Keratinocyte (primary cell): ENCODE measurements around the gene FBRSL1. TPM values are rescaled to one million over a fixed set of nuclear protein-coding genes. Genes with fewer than 3 reads are reported as not detected.

Experiments
- DNase-seq: peaks from one replicate; pipeline ENCODE4 v3.0.0-alpha.2; 2011; ENCODE audit warnings: low read depth, missing footprints, low spot score
- FAIRE-seq: peaks from 2 replicates; lab custom pipeline; 2011; peaks lifted over from hg19 to GRCh38; lab: Jason Lieb, UNC
- H2AFZ ChIP-seq: 2 replicates; pipeline ENCODE4 v1.6.0; 2012; ENCODE audit warnings: low read length, control low read depth, inconsistent platforms; ENCODE audit not compliant: control insufficient read depth
- H3K27ac ChIP-seq: 2 replicates; pipeline ENCODE4 v1.5.1; 2011; ENCODE audit warnings: low read length; ENCODE audit not compliant: control insufficient read depth, insufficient read depth
- H3K27me3 ChIP-seq: 3 replicates; pipeline ENCODE4 v1.6.0; 2011; ENCODE audit warnings: low read length; ENCODE audit not compliant: control insufficient read depth, insufficient read depth; ENCODE audit errors: extremely low read depth
- H3K36me3 ChIP-seq, 2 experiments: 2 replicates in 1 of 2; 3 replicates in 1 of 2; pipeline ENCODE4 v1.5.1; 2011; ENCODE audit warnings: low read length in 2 of 2, mild to moderate bottlenecking in 1 of 2; ENCODE audit not compliant: control insufficient read depth in 2 of 2, insufficient read depth in 2 of 2; ENCODE audit errors: extremely low read depth in 1 of 2
- H3K4me1 ChIP-seq: 3 replicates; pipeline ENCODE4 v1.5.1; 2011; ENCODE audit warnings: low read length; ENCODE audit not compliant: control insufficient read depth, insufficient read depth; ENCODE audit errors: extremely low read depth
- H3K4me2 ChIP-seq: 3 replicates; pipeline ENCODE4 v1.6.0; 2011; ENCODE audit warnings: low read depth, low read length; ENCODE audit not compliant: control insufficient read depth, insufficient read depth; ENCODE audit errors: extremely low read depth
- H3K4me3 ChIP-seq, 3 experiments: fragments of 200-600 bp in 1 of 3; sonication (generic) in 1 of 3; 2 replicates in 2 of 3; 3 replicates in 1 of 3; pipeline ENCODE4 v1.5.1; 2011 to 2016; ENCODE audit warnings: low read length in 3 of 3, mild to moderate bottlenecking in 3 of 3, control low read depth in 2 of 3, inconsistent platforms in 1 of 3, low read depth in 1 of 3, mixed read lengths in 1 of 3, mixed run types in 1 of 3, moderate library complexity in 1 of 3; ENCODE audit not compliant: control insufficient read depth in 2 of 3, insufficient read depth in 2 of 3; ENCODE audit errors: extremely low read depth in 1 of 3
- H3K79me2 ChIP-seq: 2 replicates; pipeline ENCODE4 v1.6.0; 2012; ENCODE audit warnings: low read length; ENCODE audit not compliant: control insufficient read depth, insufficient read depth
- H3K9ac ChIP-seq: 3 replicates; pipeline ENCODE4 v1.6.0; 2011; ENCODE audit warnings: low read length; ENCODE audit not compliant: control insufficient read depth, insufficient read depth; ENCODE audit errors: extremely low read depth
- H3K9me1 ChIP-seq: 3 replicates; pipeline ENCODE4 v1.6.0; 2011; ENCODE audit warnings: low read length; ENCODE audit not compliant: control insufficient read depth, insufficient read depth; ENCODE audit errors: extremely low read depth
- H3K9me3 ChIP-seq: 2 replicates; pipeline ENCODE4 v1.5.1; 2012; ENCODE audit warnings: low read depth, low read length; ENCODE audit not compliant: control insufficient read depth
- H4K20me1 ChIP-seq: 3 replicates; pipeline ENCODE4 v1.6.0; 2011; ENCODE audit warnings: low read length; ENCODE audit not compliant: control insufficient read depth, insufficient read depth; ENCODE audit errors: extremely low read depth
- EZH2 ChIP-seq: IDR thresholded peaks from one replicate; pipeline ENCODE4 v1.6.1; 2012; ENCODE audit warnings: inconsistent platforms, mild to moderate bottlenecking, low read length, moderate library complexity
- dilution Hi-C: fragments of 300-500 bp; cut with MboI; formaldehyde crosslinking; loops from one replicate; pipeline ENCODE4 v1.7.0; 2020; ENCODE audit warnings: low sequenced_read_pairs; ENCODE audit not compliant: extremely low pct_ligation_motif_present
- polyA plus RNA-seq, 5 experiments: library from polyadenylated mRNA; depleted of rRNA in 3 of 5; stranded (reverse) in 3 of 5; stranded (forward) in 1 of 5; unstranded in 1 of 5; fragments of >200 nt; gene quantifications; 1 replicate in 1 of 5; 2 replicates in 3 of 5; 3 replicates in 1 of 5; pipeline versions ENCODE4 v1.2.1 to v1.2.3, GENCODE V29; 2011 to 2012; ENCODE audit warnings: missing spikeins in 2 of 5, low read depth in 1 of 5, low replicate concordance in 1 of 5
- TF ChIP-seq, protein P1 (sequence below), 3 experiments: IDR thresholded peaks in 1 of 3; conservative IDR thresholded peaks in 1 of 3; optimal IDR thresholded peaks in 1 of 3; 2 replicates in 2 of 3; 3 replicates in 1 of 3; pipeline versions ENCODE3 to v1.5.1; 2011; ENCODE audit warnings: low read length in 3 of 3, mild to moderate bottlenecking in 3 of 3, moderate library complexity in 2 of 3, control low read depth in 1 of 3, inconsistent platforms in 1 of 3; ENCODE audit not compliant: insufficient read depth in 2 of 3; ENCODE audit errors: extremely low read depth in 1 of 3

Gene FBRSL1
- polyA plus RNA-seq, 1 donor (not counting 4 experiments of a cell fraction or from before 2014, with no cell fraction given): 0.89 TPM

DNA sequence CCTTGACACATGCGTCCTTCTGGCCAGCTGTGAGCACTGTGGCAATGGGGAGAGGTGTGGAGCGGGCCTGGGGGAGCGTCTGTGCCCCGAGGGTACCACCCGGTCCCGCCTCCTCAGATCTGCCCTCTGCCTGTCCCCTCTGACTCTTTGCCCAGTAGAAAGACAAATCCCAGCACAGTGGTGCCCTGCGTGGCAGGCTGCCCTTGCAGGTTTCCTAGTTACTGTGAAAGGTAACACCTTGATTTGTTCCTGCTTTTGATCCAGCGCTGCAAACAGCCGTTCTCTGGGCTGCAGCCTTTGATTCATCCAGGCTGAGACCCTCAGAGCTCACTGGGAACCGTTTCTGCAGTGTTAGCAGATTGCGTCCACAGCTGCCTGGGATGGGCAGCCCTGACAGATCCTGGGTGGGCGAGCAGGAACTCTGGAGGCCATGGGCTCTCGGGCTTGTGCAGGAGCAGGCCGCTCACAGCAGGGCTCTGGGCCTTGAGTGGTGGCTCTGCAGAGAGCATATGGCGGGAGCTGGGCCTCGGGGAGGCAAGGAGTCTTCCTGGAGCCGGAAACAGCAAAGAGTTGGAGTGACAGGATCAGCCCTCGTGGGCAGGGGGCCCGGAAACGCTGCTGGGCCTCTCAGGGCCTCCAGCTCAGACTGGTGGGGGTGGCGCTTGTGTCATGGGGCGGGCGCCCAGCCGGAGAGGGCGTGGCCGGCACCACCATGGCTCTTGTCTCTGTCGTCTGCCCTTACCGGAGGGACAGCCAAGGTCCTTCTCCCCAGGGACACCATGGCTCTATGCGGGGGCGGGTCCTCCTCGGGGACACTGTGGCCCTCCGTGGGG lies 16.6 kb downstream of the FBRSL1 start:
- dilution Hi-C loops: no loop called here
- Histone ChIP-seq H3K4me2 (peak overlapping the region; percentile 22), H3K4me1 (peaks cover 5% of the 10 kb centered on the region), H4K20me1 (peaks cover 23% of the 10 kb centered on the region), H3K9ac (no peak overlapping the region), H3K36me3 (no peaks in the 10 kb centered on the region), H3K27me3 (no peaks in the 10 kb centered on the region), H2AFZ (no peak overlapping the region), H3K9me3 (no peaks in the 10 kb centered on the region), H3K9me1 (peaks cover 3% of the 10 kb centered on the region), H3K27ac (no peak overlapping the region), H3K79me2 (peaks cover 34% of the 10 kb centered on the region), H3K4me3 (no peak overlapping the region)
- TF ChIP-seq, protein P1, sequence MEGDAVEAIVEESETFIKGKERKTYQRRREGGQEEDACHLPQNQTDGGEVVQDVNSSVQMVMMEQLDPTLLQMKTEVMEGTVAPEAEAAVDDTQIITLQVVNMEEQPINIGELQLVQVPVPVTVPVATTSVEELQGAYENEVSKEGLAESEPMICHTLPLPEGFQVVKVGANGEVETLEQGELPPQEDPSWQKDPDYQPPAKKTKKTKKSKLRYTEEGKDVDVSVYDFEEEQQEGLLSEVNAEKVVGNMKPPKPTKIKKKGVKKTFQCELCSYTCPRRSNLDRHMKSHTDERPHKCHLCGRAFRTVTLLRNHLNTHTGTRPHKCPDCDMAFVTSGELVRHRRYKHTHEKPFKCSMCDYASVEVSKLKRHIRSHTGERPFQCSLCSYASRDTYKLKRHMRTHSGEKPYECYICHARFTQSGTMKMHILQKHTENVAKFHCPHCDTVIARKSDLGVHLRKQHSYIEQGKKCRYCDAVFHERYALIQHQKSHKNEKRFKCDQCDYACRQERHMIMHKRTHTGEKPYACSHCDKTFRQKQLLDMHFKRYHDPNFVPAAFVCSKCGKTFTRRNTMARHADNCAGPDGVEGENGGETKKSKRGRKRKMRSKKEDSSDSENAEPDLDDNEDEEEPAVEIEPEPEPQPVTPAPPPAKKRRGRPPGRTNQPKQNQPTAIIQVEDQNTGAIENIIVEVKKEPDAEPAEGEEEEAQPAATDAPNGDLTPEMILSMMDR (optimal IDR thresholded peaks at IDR 0.05 in 1 of 3, IDR thresholded peaks at IDR 0.05 in 1 of 3, conservative IDR thresholded peaks at IDR 0.05 in 1 of 3; ENCODE audit: extremely low read depth in 1 of 3, insufficient read depth in 2 of 3, low read length in 3 of 3): no peak
- TF ChIP-seq EZH2: no peak
- FAIRE-seq (no peak), DNase-seq (no peak)

GRCh38 chr12:132507161-132507538 lies 17.2 kb downstream of the FBRSL1 start:
- Histone ChIP-seq H3K4me3 (no peak overlapping the region), H3K79me2 (peaks cover 30% of the 10 kb centered on the region), H3K9ac (no peak overlapping the region), H3K9me3 (no peaks in the 10 kb centered on the region), H3K4me1 (peaks cover 5% of the 10 kb centered on the region), H3K9me1 (peaks cover 3% of the 10 kb centered on the region), H4K20me1 (peaks cover 21% of the 10 kb centered on the region), H2AFZ (no peak overlapping the region), H3K27me3 (no peaks in the 10 kb centered on the region), H3K27ac (no peak overlapping the region), H3K4me2 (no peak overlapping the region), H3K36me3 (no peaks in the 10 kb centered on the region)
- FAIRE-seq (no peak), DNase-seq (no peak)
- TF ChIP-seq, protein P1 (optimal IDR thresholded peaks at IDR 0.05 in 1 of 3, IDR thresholded peaks at IDR 0.05 in 1 of 3, conservative IDR thresholded peaks at IDR 0.05 in 1 of 3; ENCODE audit: extremely low read depth in 1 of 3, insufficient read depth in 2 of 3, low read length in 3 of 3): no peak
- TF ChIP-seq EZH2: no peak
- dilution Hi-C loops: no loop called here
